Stimulated activated CD4-positive, alpha-beta T cell treated with anti-CD3 and anti-CD28 coated beads, Interleukin-1b, Interleukin-23, amount 100 ng/mL, for 24 hours (primary cell): ENCODE measurements around the gene TMEM74B.
"Not testable (repeated sequence)": the region's sequence is repeated elsewhere in the genome, so short reads cannot be mapped to it uniquely, and the experiment has no call there.

ENCODE experiments used
- DNase-seq, 4 experiments: peaks; one replicate each; pipeline ENCODE4 v3.0.0-alpha.2; 2020; ENCODE audit warnings: low read depth in 4 of 4, low spot score in 1 of 4

The TMEM74B gene

GRCh38 chr20:1149812-1150211 lies 35.0 kb downstream of the TMEM74B start:
- not testable (repeated sequence) for DNase-seq

DNA sequence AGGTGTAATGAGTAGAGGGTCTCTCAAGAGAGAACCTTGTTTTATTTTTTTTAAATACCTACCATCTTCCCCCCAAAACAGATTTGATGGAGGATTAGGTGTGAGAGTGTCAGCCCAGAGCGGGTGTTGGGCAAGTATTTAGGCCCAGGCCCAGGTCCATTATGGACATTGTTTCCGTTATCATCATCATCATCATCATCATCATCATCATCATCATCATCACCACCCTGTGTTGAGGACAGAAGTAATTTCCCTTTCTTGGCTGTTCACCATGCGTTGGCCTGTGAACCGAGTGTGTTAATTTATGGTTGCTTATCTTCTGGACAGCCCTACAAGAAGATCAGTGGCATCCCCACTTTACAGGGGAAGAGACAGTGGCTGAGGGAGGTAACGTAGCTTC lies 37.8 kb downstream of the TMEM74B start:
- DNase-seq = no peak

- no peak for DNase-seq
These were observed 40.2 kb downstream of the TMEM74B start for GRCh38 chr20:1144401-1145172.

DNA sequence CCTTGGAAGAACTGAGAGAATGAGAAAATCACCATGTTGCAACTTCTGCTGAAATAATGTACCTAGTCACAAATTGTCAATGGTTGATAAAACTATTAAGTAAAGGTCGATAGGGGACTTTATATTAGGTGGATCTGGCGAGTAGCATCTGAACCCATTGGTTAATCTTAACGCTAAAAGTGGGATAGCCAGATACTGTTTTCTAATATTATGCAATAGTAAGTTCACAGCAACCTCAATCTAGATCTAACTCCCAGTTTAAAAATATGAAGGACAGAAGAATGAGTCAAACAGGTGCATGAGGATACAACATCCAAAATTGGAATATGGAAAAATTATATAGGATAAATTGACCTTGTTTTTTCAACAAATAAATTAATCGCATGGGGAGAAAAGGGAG lies 47.5 kb downstream of the TMEM74B start:
- no peak for DNase-seq

GRCh38 chr20:1134836-1135235 lies 49.9 kb downstream of the TMEM74B start:
- DNase-seq = no peak

- DNase-seq = no peak
These were observed 50.4 kb downstream of the TMEM74B start for GRCh38 chr20:1134355-1134754.

DNA sequence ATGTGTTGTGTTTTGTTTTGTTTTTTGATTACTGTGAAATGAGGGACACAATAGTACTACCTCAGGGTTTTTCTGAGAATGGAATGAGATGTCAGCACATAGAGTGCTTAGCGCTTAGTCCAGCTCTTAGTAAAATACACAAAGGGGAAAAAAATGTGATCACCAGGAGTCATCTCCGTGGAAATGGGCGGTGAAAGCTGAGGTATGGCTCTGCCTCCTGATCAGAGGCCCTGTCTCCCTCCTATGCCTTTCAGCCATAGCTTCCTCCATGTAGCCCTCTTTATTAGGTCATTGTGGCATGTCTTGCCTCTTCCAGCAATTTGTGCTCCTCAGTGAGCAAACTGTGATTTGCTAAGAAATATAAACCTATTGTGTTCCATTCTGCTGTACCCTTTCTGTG lies 53.4 kb downstream of the TMEM74B start:
- no peak for DNase-seq

DNA sequence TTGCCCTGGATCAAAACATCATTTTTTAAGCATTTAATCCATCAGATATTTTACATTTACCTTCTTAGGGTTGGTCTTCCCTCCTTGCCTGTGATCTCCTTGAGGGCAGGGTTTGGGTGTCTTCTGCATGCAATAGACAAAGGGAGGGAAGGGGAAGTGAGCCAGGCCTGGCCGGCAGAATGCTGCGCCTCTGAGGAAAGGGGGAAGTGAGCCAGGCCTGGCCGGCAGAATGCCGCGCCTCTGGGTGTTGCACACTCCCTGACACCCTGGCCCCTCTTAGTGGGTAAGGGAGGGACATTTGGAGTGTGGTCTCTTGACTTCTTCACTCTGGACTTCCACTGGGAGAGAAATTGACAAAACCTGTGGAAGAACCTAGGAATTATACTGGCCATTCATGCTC lies 53.9 kb downstream of the TMEM74B start:
- no peak for DNase-seq
